ENCODE results near the gene RPL15.

- TF ChIP-seq CTCF (IDR thresholded peaks at IDR 0.05; ENCODE audit: insufficient read depth, low read length, poor library complexity, severe bottlenecking) (no peak), EZH2phosphoT487 (conservative IDR thresholded peaks at IDR 0.05; ENCODE audit: low read length) (no peak)
These were observed 42.4 kb downstream of the RPL15 start for GRCh38 chr3:23959135-23959900.

Measured in SU-DHL-6 (cell line).